HG03060 (cell line): ENCODE data around the gene GPR146.

Source experiments
- ATAC-seq: cut with Tn5 transposase; IDR thresholded peaks from one replicate; pipeline ENCODE4 v1.9.1; 2021; ENCODE audit warnings: low read depth, moderate number of reproducible peaks; ENCODE audit not compliant: unreplicated experiment

GPR146 gene

DNA sequence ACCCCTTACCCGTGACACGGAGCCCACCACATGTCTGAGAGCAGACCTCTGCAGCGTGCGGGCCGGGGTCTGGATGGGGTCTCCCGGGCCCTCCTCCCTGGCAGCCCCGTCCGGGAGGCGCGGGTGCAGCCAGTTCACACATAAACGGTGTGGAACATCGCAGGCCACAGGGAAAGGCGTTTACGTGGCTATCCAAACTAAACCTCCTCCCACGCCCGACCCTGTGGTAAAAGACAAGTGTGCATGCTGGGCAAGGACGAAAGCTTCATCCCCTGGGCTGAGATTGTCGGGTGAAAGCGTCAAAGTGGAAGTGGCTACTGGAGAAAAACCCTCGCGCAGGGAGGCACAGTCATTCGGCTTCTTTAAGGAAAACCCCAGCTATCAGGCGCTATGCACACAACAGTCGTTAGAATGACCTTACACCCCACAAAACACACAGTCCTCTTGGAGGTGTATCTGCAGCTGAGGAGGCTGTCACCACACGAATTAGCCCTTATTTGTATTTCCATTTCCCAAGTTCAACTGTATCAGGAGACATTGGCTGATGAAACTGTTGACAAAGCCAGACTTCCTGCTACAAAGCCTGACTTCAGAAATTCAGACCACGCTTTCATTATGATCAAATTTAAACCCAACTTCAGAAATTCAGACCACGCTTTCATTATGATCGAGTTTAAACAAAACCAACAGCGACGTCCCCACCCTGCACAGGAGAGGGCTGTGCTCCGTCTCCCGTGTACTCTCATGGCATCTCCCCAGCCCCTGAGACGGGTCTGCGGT, 58.9 kb downstream of the GPR146 start:
- no peak for ATAC-seq

DNA sequence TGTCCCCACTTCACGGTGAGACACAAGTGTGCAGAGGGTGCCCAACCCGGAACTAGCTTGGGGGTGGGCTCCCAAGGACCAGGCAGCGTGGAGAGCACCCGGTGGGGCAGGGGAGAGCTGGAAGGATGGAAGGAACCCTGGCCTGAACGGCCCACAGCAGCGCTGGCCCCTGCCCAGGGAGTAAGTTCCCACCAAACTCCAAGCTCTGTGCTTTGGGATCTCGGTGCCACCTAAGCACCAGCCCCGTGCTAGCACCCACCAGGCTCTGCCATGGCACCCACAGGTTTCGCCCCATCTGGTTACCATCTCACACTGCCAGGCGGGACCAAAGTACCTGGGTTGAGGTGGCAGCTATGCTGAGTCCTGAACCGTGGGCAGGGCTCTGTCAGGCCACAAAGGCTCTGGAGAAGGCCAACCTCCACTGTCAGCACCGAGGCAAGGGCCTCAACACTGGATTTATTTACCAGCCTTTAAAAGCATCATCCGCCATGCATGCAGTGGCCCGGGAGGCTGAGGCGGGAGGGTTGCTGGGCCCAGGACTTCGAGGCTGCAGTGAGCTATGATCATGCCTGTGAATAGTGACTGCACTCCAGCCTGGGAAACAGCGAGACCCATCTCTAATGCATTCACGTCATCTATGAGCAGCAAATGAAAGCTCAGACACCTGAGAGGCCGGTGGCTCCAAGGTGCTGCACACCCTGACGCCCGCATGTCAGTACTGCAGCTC, 59.6 kb downstream of the GPR146 start:
- ATAC-seq: no peak

DNA sequence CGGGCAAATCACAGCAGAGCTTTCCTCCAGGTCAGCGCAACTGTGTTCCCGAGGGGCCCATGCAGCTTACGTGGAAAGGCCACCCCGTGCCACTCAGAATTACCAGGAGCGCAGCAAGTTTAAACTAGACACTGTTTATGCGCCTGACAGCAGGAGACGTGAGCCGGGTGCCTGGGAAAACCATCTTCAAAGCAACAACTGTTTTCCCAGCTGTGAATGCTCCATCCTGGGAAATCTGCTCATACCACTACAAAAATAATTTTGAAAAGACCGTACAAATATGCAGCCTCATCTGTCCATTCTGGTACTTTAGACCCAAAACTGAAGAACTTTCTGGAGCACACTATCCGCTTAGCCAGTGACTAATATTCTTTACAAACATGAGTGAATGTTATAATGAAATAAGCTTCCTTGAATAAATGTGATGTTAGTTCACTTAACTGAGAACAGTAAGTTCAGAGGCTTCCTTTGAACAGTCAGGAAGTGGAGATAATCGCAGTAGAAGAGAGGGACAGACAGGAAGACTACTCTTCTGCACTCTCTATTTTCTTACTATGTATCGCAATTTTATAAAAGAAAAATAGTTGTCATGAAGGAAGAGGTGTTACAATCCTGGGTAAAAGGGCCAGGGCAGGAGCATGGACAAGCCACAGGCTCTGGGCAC, 60.3 kb downstream of the GPR146 start:
- no peak for ATAC-seq

DNA sequence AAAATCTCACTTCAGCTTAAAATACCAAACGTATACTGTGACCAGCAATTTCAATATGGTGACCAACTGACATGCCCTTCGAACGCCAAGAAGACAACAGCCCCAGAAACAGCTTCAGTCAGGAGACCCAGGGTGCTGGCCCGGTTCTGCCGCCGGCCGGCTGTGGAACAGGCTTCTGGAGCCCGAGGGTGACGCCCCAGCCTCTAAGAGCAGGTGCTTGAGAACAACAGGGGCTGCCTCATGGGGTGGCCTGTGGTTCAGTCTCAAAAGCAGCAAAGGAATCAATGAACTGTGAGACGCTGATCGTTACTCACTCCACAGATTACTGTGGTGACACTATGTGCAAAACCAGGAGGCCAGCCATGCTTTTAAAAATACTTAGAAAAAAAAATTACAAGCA, 60.8 kb downstream of the GPR146 start:
- ATAC-seq: no peak

DNA sequence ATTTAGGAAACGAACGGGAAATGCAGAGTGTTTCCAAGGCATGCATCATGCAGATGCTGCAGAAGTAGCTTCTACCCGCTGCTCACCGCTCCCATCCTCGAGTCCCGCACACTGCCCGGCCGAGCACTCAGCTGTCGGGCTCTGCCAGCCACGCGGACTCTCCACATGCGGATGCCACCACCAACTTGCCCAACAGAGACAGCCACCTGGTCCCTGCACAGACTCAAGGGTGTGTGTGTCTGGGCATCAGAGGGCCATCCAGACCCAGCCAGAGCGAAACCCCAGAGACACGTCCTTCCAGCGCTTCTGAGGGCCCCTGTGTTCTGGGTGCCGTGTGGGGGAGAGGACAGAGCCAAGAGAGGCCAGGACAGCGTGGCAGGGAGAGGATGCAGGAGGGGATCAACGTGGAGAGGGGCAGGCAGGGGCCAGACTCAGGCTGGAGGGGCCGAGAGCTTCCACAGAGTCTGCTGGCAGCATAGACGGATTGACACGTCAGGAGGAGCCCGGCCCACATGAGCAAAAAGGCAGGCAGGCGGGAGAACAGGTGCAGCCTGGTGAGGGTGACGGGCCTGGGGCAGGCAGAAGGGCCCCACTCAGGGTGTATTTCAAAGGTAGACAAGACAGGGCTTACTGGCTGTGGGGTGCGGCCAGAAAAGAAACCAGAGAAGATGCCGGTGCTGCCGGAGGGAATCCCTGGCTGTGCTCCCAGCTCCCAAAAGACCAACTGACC, 61.9 kb downstream of the GPR146 start:
- ATAC-seq: no peak

DNA sequence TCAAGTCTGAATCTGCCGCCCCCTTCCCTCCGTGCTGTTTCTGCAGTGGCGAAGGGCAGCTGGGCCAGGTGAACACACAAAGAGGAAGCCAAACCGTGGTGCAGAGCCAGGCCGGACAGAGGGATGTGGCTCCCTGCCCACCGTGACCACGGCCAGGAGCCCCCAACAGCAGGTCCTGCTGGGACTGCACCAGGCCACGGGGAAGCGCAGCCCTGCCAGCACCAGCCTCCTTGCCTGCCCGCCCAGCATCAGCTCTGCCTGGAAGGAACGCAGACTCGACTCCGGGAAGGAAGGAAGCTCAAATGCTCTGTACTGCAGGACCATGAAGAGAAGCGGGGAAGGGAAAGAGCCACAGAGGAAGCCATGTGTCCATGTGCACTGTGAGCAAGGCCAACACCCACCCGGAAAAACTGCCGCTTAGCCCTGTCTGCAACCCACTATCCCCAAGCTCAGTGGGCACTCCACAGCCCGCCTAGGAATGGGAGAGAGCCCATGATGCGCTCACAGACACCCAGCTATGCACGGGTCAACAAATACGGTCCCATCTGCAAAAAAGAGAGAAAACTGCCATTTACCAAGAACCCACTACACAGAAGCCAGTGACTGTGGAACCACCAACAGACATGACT, 62.6 kb downstream of the GPR146 start:
- no peak for ATAC-seq

DNA sequence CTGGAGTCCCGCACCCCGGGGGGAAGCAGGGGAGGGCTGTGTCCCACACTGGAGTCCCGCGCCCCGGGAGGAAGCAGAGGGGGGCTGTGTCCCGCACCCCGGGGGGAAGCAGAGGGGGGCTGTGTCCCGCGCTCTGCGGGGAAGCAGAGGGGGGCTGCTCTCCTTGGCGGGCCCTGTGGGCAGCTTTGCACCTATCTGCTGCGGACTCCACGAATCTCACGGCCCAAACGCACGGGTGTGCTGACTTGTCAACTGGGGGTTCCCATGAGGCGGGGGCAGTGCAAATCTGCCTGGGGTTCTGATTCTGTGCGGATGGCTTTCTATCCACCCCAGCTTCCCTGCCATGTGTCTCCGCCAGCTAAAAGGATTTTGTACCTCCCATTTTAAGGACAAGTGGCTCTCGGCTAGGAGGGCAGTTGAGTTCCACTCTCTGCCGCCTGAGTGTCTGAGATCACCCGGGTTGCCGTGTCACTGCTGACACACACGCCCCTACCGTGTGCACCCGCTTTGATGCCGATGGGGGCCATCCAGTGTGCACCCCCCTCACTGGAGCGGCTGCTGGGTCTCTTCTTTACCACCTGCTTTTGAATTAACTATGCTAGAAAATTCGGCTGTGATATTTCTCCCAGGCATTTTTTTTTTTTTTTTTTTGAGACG, 64.0 kb downstream of the GPR146 start:
- ATAC-seq: no peak
